ENCODE results near the gene C19orf12.

C19orf12 gene

GRCh38 chr19:29674374-29675119 is 40.5 kb downstream of the C19orf12 start:
- Histone ChIP-seq H4K20me1 (ENCODE audit: control insufficient read depth, insufficient read depth, low read depth, low read length) (no peaks in the 10 kb centered on the region), H3K36me3 (ENCODE audit: control insufficient read depth, low read length) (no peaks in the 10 kb centered on the region), H3K27me3 (ENCODE audit: control insufficient read depth, low read length) (no peaks in the 10 kb centered on the region), H3K9me3 (ENCODE audit: control insufficient read depth, insufficient read depth, low read length) (no peaks in the 10 kb centered on the region), H3K4me1 (ENCODE audit: control insufficient read depth, low read length) (peaks cover 28% of the 10 kb centered on the region), H3K4me3 (ENCODE audit: low read length) (no peak overlapping the region), H3K9me2 (replicated peaks; ENCODE audit: control insufficient read depth, low read length) (no peaks in the 10 kb centered on the region), H3K79me2 (ENCODE audit: control insufficient read depth, low read length) (no peaks in the 10 kb centered on the region), H3K4me2 (ENCODE audit: low read length) (no peak overlapping the region), H3K27ac (ENCODE audit: low read depth, low read length) (no peak overlapping the region), H3F3A (ENCODE audit: control insufficient read depth, insufficient read depth) (0 out of 2 replicates have a peak, but pooled peaks cover 3% of the 10 kb centered on the region)
- TF ChIP-seq EZH2phosphoT487 (IDR thresholded peaks at IDR 0.05; ENCODE audit: borderline replicate concordance, low read length) = no peak
- TF ChIP-seq, protein P1, sequence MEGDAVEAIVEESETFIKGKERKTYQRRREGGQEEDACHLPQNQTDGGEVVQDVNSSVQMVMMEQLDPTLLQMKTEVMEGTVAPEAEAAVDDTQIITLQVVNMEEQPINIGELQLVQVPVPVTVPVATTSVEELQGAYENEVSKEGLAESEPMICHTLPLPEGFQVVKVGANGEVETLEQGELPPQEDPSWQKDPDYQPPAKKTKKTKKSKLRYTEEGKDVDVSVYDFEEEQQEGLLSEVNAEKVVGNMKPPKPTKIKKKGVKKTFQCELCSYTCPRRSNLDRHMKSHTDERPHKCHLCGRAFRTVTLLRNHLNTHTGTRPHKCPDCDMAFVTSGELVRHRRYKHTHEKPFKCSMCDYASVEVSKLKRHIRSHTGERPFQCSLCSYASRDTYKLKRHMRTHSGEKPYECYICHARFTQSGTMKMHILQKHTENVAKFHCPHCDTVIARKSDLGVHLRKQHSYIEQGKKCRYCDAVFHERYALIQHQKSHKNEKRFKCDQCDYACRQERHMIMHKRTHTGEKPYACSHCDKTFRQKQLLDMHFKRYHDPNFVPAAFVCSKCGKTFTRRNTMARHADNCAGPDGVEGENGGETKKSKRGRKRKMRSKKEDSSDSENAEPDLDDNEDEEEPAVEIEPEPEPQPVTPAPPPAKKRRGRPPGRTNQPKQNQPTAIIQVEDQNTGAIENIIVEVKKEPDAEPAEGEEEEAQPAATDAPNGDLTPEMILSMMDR (IDR thresholded peaks at IDR 0.05; ENCODE audit: low read depth, low read length, poor library complexity, severe bottlenecking) = no peak

DNA sequence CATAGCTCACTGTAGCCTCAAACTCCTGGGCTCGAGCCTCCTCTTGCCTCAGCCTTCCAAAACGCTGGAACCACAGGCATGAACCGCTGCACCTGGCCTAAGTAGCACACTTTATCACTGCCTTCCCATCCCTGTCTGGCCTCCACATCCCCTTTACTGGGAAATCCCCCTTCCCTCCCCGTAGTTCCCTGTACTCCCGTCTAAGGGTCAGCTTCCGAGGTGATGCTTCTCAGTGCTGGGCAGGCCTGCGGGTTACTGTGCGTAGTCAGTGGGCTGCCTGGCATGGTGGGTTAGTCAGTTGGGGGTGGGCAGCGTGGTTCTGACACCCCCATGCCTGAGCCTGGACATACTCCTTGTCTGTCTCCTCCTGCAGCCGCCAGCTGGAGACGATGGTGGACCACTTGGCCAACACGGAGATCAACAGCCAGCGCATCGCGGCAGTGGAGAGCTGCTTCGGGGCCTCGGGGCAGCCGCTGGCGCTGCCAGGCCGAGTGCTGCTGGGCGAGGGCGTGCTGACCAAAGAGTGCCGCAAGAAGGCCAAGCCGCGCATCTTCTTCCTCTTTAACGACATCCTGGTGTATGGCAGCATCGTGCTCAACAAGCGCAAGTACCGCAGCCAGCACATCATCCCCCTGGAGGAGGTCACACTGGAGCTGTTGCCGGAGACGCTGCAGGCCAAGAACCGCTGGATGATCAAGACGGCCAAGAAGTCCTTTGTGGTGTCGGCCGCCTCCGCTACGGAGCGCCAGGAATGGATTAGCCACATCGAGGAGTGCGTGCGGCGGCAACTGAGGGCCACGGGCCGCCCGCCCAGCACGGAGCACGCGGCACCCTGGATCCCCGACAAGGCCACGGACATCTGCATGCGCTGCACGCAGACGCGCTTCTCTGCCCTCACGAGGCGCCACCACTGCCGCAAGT is 41.4 kb downstream of the C19orf12 start:
- Histone ChIP-seq H3F3A (ENCODE audit: control insufficient read depth, insufficient read depth) (0 out of 2 replicates have a peak, but pooled peaks cover 3% of the 10 kb centered on the region), H3K36me3 (ENCODE audit: control insufficient read depth, low read length) (no peaks in the 10 kb centered on the region), H3K27me3 (ENCODE audit: control insufficient read depth, low read length) (no peaks in the 10 kb centered on the region), H4K20me1 (ENCODE audit: control insufficient read depth, insufficient read depth, low read depth, low read length) (no peaks in the 10 kb centered on the region), H3K4me2 (ENCODE audit: low read length) (no peak overlapping the region; the same call in 1 of the 2 replicates), H3K9me2 (replicated peaks; ENCODE audit: control insufficient read depth, low read length) (no peaks in the 10 kb centered on the region), H3K79me2 (ENCODE audit: control insufficient read depth, low read length) (no peaks in the 10 kb centered on the region), H3K4me1 (ENCODE audit: control insufficient read depth, low read length) (peaks cover 28% of the 10 kb centered on the region), H3K9me3 (ENCODE audit: control insufficient read depth, insufficient read depth, low read length) (no peaks in the 10 kb centered on the region), H3K4me3 (ENCODE audit: low read length) (no peak overlapping the region), H3K27ac (ENCODE audit: low read depth, low read length) (no peak overlapping the region)
- TF ChIP-seq, protein P1 (IDR thresholded peaks at IDR 0.05; ENCODE audit: low read depth, low read length, poor library complexity, severe bottlenecking) = no peak
- no peak for TF ChIP-seq EZH2phosphoT487 (IDR thresholded peaks at IDR 0.05; ENCODE audit: borderline replicate concordance, low read length)

DNA sequence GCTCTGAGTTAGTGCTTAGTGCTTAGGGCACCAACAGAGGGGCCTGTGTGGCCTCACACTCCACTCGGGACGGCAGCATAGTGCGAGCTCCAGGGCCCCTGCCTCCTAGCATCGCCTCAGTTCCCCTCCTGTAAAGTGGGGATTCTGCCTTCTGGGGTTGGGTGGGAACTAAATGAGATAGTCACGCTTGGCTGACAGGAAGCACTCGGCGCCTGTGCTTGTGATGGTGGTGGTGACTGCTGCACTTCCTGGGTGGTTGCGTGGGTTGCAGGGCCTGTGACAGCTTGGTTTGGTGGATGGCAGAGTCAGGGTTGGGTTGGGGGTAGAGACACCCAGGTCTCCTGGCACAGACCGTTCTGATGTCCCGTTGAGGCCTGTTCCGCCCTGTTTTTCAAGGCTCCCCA is 42.1 kb downstream of the C19orf12 start:
- Histone ChIP-seq H3K4me3 (ENCODE audit: low read length) (no peak overlapping the region), H3K9me3 (ENCODE audit: control insufficient read depth, insufficient read depth, low read length) (no peaks in the 10 kb centered on the region), H3K4me2 (ENCODE audit: low read length) (peak overlapping the region; percentile 51), H3K27me3 (ENCODE audit: control insufficient read depth, low read length) (no peaks in the 10 kb centered on the region), H4K20me1 (ENCODE audit: control insufficient read depth, insufficient read depth, low read depth, low read length) (no peaks in the 10 kb centered on the region), H3K36me3 (ENCODE audit: control insufficient read depth, low read length) (no peaks in the 10 kb centered on the region), H3K27ac (ENCODE audit: low read depth, low read length) (no peak overlapping the region), H3F3A (ENCODE audit: control insufficient read depth, insufficient read depth) (0 out of 2 replicates have a peak, but pooled peaks cover 3% of the 10 kb centered on the region), H3K4me1 (ENCODE audit: control insufficient read depth, low read length) (peaks cover 31% of the 10 kb centered on the region), H3K79me2 (ENCODE audit: control insufficient read depth, low read length) (no peaks in the 10 kb centered on the region), H3K9me2 (replicated peaks; ENCODE audit: control insufficient read depth, low read length) (no peaks in the 10 kb centered on the region)
- TF ChIP-seq EZH2phosphoT487 (IDR thresholded peaks at IDR 0.05; ENCODE audit: borderline replicate concordance, low read length) = no peak

All from DOHH2 (cell line).